IPS-18a (cell line): Measurements from ENCODE around the gene MRLN.
"Not testable (repeated sequence)": the region's sequence is repeated elsewhere in the genome, so short reads cannot be mapped to it uniquely, and the experiment has no call there.

Experiments
- H3K27ac ChIP-seq: one replicate; pipeline ENCODE4 v1.5.1; 2013; ENCODE audit warnings: low read length
- H3K27me3 ChIP-seq: one replicate; pipeline ENCODE4 v1.6.1; 2013; ENCODE audit warnings: mild to moderate bottlenecking, low read length; ENCODE audit not compliant: control insufficient read depth, insufficient read depth
- H3K36me3 ChIP-seq: one replicate; pipeline ENCODE4 v1.6.1; 2013; ENCODE audit warnings: low read depth, low read length; ENCODE audit not compliant: control insufficient read depth
- H3K4me1 ChIP-seq: one replicate; pipeline ENCODE4 v1.6.1; 2013; ENCODE audit warnings: low read depth, low read length; ENCODE audit not compliant: control insufficient read depth
- H3K4me3 ChIP-seq: one replicate; pipeline ENCODE4 v1.5.1; 2013; ENCODE audit warnings: low read length
- H3K9ac ChIP-seq: one replicate; pipeline ENCODE4 v1.6.1; 2013; ENCODE audit warnings: mild to moderate bottlenecking, low read length, moderate library complexity
- H3K9me3 ChIP-seq: one replicate; pipeline ENCODE4 v1.6.1; 2013; ENCODE audit warnings: low read depth, low read length; ENCODE audit not compliant: control insufficient read depth

The MRLN gene

DNA sequence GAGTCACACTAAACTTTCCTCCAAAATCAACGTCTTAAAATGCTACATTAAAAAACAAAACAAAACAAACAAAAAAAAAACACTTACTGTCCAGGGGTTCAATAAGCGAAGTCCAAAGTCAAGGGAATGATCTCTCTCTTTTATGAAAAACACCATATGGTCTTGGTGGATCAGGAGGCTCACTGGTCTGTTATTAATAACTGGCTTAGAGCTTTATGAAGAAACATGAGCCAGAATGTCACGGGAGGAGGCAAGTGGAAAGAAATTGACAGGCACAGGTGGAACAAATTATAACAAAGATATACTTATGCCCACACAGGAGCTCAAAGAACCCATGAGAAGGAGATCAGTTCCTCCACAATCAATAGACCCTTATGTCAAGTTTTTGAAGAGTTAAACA, at the start of gene MRLN:
MRLN (minus strand) TSS at position 189 of the 400 bp plus-strand sequence.
- Histone ChIP-seq H3K27ac (no peak within 1 kb of the TSS), H3K27me3 (no peaks in the 10 kb centered on the region), H3K4me3 (no peak within 1 kb of the TSS), H3K4me1 (no peaks in the 10 kb centered on the region), H3K36me3 (no peaks in the 10 kb centered on the region), H3K9me3 (no peaks in the 10 kb centered on the region), H3K9ac (no peak within 1 kb of the TSS)

DNA sequence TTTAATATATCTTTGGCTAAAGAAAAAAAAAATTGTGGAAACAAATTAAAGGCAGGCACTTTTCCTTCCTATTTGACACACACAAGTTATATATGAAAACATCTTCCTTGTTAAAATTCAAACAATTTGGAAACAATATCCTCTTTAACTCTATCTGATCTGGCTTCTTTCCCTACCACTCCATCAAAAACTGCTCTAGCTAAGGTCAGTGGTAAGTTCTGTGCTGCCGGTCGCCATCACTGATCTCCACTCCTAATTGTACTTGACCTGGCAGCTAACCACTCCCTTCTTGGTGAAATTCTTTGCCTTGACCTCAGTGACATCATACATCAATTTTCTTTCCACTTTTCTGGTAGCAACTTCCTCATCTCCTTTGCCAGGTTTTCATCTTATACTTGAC, 47.9 kb upstream of the MRLN start:
- no peak overlapping the region for H3K4me3 ChIP-seq
- H3K36me3 ChIP-seq, result peaks cover 53% of the 10 kb centered on the region
- no peaks in the 10 kb centered on the region for H3K27me3 ChIP-seq
- no peak overlapping the region for H3K27ac ChIP-seq
- no peaks in the 10 kb centered on the region for H3K4me1 ChIP-seq
- no peaks in the 10 kb centered on the region for H3K9me3 ChIP-seq
- no peak overlapping the region for H3K9ac ChIP-seq

DNA sequence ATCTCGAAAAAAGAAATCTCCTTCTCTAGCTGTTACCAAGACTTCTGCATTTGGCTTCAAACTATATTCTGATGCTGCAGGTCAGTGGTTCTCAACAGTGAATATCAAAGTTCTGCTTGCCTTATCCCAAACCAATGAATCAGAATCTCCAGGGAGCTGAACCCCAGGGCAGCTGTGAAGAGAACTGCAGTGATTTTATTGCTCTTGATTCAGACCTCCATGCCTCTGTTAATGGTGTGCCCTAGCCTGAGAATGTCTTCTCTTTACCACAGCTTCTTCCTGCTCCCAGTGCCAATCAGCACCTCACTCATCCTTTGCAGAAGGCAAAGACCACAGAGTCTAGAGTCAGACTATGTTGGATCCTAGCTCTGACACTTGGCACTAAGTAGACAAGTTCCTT, 46.2 kb upstream of the MRLN start:
- H3K9ac ChIP-seq, result no peak overlapping the region
- no peak overlapping the region for H3K4me3 ChIP-seq
- H3K4me1 ChIP-seq, result no peaks in the 10 kb centered on the region
- peaks cover 48% of the 10 kb centered on the region for H3K36me3 ChIP-seq
- no peak overlapping the region for H3K27ac ChIP-seq
- no peaks in the 10 kb centered on the region for H3K27me3 ChIP-seq
- no peaks in the 10 kb centered on the region for H3K9me3 ChIP-seq

DNA sequence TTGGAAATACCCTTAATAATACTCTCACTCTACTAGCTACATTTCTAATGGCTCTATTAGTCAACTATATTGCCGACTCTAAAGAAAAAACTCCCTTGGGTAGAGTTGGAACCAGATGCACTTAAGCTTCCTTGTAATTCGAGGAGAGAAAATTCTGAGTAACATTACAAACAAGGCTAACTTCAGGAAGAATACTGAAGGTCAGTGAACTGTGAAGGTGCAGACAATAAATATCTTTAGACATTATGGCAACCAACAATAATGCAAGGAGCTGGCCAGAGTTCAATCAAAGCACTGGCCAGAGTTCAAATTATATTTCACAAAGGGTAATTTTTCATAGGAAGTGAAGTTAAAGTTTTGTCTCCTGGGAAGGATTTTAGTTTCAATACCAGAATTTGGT, 40.7 kb upstream of the MRLN start:
- H3K36me3 ChIP-seq, result peaks cover 58% of the 10 kb centered on the region
- no peaks in the 10 kb centered on the region for H3K9me3 ChIP-seq
- H3K9ac ChIP-seq, result no peak overlapping the region
- no peak overlapping the region for H3K4me3 ChIP-seq
- no peak overlapping the region for H3K27ac ChIP-seq
- no peaks in the 10 kb centered on the region for H3K4me1 ChIP-seq
- H3K27me3 ChIP-seq, result no peaks in the 10 kb centered on the region

DNA sequence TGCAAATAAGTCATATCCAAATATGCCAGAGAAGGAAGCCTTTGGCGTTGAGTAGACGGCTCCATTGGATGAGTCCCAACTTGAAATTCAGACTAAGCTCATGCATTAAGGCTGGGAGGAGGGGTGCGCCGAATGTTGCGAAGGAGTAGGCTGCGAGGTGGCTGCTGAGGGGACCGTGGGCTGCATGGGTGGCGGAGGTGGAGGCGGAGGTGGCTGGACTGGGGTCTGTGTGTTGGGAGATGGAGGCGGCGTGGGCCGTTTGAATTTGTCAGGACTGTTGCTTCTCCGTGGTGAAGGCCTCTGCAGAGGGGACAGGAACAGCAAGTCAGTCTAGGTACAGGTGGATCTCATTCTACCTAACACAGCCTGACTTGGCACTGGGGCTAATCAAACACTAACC, 39.6 kb upstream of the MRLN start:
- Histone ChIP-seq H3K4me3 (no peak overlapping the region), H3K36me3 (peaks cover 54% of the 10 kb centered on the region), H3K4me1 (no peaks in the 10 kb centered on the region)

DNA sequence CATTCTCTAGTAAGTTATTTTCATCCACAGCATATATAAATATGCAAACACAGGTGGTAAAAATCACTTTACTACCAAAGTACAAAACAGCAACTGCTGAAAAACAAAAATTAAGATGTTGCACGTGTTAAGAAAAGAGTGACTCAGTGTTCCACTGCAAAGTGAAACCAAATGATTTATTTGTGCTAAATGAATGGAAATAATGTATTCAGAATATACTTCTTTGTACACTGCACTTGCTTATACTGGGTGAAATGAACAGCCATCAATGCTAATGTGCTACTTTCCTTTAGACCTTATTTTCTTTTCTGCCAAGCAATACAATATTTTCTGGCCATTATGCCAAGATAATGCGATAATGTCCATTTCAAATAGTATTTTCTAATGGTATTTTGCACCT, 38.3 kb upstream of the MRLN start:
- Histone ChIP-seq H3K27ac (no peak overlapping the region), H3K36me3 (peaks cover 50% of the 10 kb centered on the region), H3K4me1 (no peaks in the 10 kb centered on the region), H3K9ac (no peak overlapping the region), H3K9me3 (no peaks in the 10 kb centered on the region), H3K4me3 (no peak overlapping the region), H3K27me3 (no peaks in the 10 kb centered on the region)

More for the DNA sequence above, 39.6 kb upstream of the MRLN start:
- Histone ChIP-seq H3K27ac (no peak overlapping the region), H3K9me3 (no peaks in the 10 kb centered on the region), H3K9ac (no peak overlapping the region), H3K27me3 (no peaks in the 10 kb centered on the region)

DNA sequence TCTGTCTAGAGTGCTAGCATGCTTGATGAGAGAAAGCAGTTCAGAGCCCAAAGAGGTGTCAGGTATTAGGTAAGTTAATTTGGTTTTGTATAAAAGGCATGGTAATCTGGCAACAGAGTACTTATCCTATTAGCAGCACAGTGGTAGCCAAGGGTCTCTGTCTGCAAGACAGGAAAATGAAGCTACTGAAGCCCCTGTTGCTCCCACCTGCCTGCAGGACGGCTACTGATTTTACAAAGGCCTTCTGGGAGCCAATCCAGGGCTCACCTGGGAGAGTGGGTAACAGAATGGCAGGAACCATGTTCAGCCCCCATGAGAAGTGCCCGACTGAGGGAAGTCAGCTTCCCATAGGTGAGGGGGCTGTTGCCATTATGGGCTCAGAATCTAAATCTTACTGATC, 36.8 kb upstream of the MRLN start:
- H3K36me3 ChIP-seq, result peaks cover 49% of the 10 kb centered on the region
- not testable (repeated sequence) for H3K4me3 ChIP-seq, H3K9me3 ChIP-seq, H3K27me3 ChIP-seq, H3K9ac ChIP-seq, H3K4me1 ChIP-seq, H3K27ac ChIP-seq

DNA sequence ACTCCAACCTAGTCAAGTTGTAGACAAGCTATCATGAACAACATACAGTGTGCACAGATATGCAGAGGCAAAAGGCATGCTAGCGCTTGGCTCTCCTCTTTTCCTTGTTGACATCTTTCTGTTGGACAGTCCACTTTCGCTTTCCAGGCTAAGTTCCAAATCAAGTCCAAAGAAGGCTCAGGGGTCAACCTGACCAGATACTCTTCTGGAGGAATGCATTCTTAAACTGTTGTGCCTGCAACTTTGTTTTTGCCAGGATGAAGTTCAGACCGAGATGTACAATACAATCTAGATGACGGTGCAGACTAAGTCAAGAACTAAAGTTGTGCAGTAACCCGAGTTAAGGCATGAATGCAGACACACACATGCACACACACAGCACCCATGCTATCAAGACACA, 35.7 kb upstream of the MRLN start:
- not testable (repeated sequence) for H3K9ac ChIP-seq, H3K27me3 ChIP-seq
- H3K36me3 ChIP-seq, result peaks cover 38% of the 10 kb centered on the region

DNA sequence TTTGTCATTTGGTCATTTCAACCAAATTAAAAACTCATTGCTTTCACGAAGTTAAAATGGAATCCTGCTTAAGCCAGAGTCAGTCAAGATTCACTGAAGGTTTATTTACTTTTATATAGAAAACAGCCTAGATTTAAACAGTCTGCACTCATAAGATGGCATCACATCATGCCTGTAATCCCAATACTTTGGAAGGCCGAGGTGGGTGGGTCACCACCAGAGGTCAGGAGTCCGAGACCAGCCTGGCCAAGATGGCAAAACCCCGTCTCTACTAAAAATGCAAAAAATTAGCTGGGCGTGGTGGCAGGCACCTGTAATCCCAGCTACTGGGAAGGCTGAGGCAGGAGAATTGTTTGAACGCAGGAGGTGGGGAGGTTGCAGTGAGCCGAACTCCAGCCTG, 33.8 kb upstream of the MRLN start:
- not testable (repeated sequence) for H3K27ac ChIP-seq, H3K9me3 ChIP-seq, H3K4me3 ChIP-seq, H3K4me1 ChIP-seq, H3K9ac ChIP-seq, H3K27me3 ChIP-seq
- peaks cover 21% of the 10 kb centered on the region for H3K36me3 ChIP-seq

More for the DNA sequence above, 35.7 kb upstream of the MRLN start:
- H3K4me1 ChIP-seq, H3K4me3 ChIP-seq, H3K9me3 ChIP-seq, H3K27ac ChIP-seq: not testable (repeated sequence)

DNA sequence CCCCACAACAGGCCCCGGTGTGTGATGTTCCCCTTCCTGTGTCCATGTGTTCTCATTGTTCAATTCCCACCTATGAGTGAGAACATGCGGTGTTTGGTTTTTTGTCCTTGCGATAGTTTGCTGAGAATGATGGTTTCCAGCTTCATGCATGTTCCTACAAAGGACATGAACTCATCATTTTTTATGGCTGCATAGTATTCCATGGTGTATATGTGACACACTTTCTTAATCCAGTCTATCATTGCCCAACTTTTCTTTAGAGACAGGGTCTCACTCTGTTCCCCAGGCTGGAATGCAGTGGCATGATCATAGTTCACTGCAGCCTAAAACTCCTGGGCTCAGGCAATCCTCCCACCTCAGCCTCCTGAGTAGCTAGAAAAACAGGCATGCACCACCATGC, 32.2 kb upstream of the MRLN start:
- H3K27me3 ChIP-seq, H3K36me3 ChIP-seq, H3K4me1 ChIP-seq, H3K27ac ChIP-seq, H3K4me3 ChIP-seq, H3K9me3 ChIP-seq, H3K9ac ChIP-seq: not testable (repeated sequence)

DNA sequence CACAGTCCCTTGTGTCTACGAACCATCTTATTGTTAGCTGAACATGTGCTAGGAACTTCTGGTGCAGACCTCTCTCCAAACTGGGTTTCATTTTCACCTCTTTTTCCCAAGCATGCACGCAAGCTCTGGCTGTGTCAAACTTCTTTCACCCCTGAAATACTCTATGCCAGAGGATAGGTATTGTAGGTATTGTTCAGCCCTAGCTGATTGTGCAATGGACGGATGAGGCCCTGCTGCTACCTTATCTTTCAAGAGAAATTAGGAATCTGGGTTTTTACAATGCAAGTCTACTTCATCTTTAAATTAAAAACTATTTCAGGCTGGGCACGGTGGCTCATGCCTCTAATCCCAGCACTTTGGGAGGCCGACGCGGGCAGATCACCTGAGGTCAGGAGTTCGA, 28.3 kb upstream of the MRLN start:
- no peak overlapping the region for H3K27ac ChIP-seq
- no peak overlapping the region for H3K9ac ChIP-seq
- H3K4me3 ChIP-seq, result no peak overlapping the region

DNA sequence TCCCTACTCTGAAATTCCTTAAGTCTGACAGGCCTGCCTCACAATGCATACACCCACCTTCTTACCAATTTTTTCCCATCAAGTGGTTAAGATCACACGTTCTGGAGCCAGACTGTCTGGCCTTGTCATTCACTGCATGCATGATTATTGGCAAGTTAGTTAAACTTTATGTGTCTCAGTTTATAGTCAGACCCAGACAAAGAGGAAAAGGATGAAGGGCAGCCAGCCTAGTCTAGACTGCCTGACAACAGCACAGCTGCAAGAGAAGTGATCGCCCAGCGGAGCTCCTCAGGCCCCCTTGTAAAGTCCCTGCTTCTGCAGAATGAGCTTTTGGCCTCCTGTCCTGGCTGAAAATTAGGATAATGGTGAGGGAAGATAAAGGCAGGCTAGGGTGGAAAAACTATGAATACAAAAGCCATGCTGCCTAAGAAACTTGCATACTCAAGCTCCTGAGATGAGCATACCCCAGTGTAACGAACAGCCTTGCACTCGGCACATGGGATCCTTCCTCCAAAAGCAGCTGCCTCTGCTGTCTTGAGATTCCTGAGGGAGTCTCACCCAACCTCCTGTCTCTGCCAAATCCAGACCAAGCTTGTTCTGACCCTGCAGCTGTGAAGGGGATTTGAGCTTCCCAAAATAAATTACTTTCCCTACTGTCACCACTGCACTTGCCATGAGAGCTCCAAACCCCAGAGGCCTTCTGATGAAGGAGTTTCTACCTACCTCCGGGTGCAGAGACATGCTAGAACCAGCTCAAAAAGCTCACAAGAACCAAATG, 26.7 kb upstream of the MRLN start:
- Histone ChIP-seq H3K27ac (no peak overlapping the region), H3K4me3 (no peak overlapping the region), H3K36me3 (no peaks in the 10 kb centered on the region), H3K9me3 (no peaks in the 10 kb centered on the region), H3K27me3 (no peaks in the 10 kb centered on the region), H3K9ac (no peak overlapping the region), H3K4me1 (no peaks in the 10 kb centered on the region)

More for the DNA sequence above, 28.3 kb upstream of the MRLN start:
- Histone ChIP-seq H3K4me1 (no peaks in the 10 kb centered on the region), H3K9me3 (no peaks in the 10 kb centered on the region), H3K36me3 (no peaks in the 10 kb centered on the region), H3K27me3 (no peaks in the 10 kb centered on the region)
